ENCODE measurements around the gene FAS.

The FAS gene

DNA sequence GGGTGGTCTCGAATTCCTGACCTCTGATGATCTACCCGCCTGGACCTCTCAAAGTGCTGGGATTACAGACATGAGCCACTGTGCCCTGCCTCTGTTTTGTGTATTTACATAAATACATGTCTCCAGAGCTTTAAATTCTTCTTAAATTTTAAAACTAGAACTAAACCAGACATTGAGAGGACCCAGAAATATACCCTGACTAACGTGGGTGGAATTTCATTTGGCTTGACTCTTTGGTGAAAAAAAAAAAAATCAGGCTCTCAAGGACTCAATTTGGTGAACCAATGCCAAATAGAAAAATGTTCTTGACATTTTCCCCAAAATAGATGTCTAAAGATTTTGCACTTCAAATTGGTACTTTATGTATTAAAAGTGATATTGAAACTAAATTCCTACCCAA is 16.6 kb upstream of the FAS start:
- no peak for DNase-seq

GRCh38 chr10:88974446-88975376 is 15.9 kb upstream of the FAS start:
- peak; percentile 42 for DNase-seq

DNA sequence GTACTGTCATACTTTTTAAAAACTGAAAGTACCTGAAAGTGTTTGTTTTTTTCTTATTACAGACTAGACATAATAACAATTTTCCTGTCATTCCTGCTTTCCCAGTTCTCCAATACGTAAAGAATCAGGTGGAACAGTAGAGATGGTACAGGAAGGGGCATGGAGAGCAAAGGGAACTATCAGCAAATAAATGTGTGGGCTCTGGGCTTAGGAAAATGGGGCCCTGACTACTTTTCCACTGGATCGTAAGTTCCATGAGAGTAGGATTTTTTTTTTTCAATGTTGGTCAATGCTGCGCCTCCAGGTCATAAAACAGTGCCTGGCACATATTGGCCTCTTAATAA is 15.2 kb upstream of the FAS start:
- no peak for DNase-seq

- DNase-seq, result no peak
Measured at GRCh38 chr10:88978463-88978862, 12.1 kb upstream of the FAS start.

DNA sequence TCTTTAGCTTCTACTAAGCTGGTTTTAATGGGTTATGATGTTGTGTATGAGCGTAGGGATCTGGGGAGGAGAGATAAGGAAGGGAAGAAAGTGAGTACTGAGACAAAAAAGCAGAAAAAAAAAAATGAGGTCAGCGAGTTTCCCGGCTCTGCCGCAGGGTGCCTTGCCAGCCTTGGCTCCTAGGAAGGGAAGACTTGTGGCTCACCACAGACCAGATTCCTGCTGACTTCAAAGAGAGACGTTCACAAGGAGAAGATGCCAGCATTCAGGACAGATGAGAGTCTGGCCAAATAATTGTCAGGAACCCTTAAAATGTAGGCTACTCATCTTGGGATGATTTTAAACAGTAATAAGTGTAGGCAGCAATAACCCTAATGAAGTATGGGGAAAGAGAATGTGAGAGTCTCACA is 11.4 kb upstream of the FAS start:
- DNase-seq, result no peak

GRCh38 chr10:88979603-88980002 is 11.0 kb upstream of the FAS start:
- DNase-seq, result no peak

- DNase-seq, result no peak
Measured at GRCh38 chr10:88980247-88980646, 10.4 kb upstream of the FAS start.

GRCh38 chr10:88980800-88981199 is 9.8 kb upstream of the FAS start:
- DNase-seq, result no peak

GRCh38 chr10:88981435-88981834 is 9.2 kb upstream of the FAS start:
- DNase-seq, result no peak

- no peak for DNase-seq
Measured at GRCh38 chr10:88982366-88982765, 8.2 kb upstream of the FAS start.

GRCh38 chr10:88983206-88983605 is 7.4 kb upstream of the FAS start:
- DNase-seq, result peak; percentile 26

DNA sequence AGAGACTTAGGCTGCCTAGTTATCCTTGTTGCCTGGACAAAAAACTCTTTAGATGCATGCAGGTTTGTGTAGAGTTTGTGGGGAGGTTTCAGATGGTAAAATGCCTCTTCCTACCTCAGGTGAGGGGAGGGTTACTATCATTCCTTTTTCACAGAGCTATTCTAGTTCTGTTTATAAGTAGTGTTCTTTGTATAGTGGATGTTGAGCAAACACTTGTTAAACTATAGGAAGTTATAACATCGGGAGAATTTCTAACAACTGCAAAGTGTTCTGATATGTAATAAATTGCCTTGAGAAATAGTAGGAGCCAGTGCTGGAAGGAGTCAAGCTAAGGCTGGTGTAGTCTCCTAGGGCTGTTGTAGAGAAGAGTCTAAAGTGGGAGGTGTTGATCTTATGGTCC is 6.7 kb upstream of the FAS start:
- DNase-seq, result no peak

GRCh38 chr10:88984525-88984924 is 6.1 kb upstream of the FAS start:
- no peak for DNase-seq

- peak; percentile 46 for DNase-seq
Measured at GRCh38 chr10:88986549-88987242, 3.9 kb upstream of the FAS start.

DNA sequence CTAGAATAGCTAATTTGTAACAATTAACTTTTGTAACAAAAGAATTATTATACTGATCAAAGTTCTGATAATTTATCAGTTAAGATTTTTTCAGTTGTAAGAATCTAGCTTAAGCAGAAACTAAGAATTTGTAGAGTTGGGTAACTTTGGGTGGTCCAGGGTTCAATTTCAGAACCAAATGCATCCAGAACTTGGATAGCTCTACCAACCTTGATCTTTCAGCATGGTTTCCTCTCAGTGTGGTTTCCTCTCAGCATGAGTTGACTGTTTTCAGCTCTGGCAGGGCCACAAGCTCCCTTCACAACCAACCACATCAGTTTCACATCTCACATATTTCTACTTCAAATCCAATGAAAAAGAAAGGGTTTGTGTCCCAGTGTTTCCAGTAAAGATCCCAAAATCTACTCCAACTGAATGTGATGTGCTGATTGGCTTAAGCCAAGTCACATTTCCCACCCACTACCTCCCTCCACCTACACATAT is 3.3 kb upstream of the FAS start:
- DNase-seq, result peak; percentile 40

GRCh38 chr10:88987840-88988239 is 2.8 kb upstream of the FAS start:
- no peak for DNase-seq

DNA sequence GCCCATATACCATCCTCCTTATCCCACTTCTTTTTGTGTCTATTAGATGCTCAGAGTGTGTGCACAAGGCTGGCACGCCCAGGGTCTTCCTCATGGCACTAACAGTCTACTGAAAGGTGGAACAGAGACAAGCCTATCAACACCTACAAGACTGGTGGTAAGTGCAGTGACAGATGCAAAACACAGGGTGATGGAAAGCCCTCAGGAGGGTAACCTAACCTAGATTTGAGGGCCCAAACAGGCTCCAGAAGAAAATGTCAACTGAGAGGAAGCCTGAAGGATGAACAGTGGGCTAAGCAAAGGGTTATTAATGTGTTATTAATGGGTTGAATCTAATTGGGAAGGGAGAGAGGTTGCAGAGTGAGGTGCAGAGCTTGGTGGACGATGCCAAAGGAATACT is 1.2 kb upstream of the FAS start:
- DNase-seq, result no peak

- DNase-seq, result peak; percentile 30
Measured at GRCh38 chr10:88989824-88990383, 694 bp upstream of the FAS start.

- peak; percentile 71 for DNase-seq
Measured at GRCh38 chr10:88991161-88991898, 732 bp downstream of the FAS start.

DNA sequence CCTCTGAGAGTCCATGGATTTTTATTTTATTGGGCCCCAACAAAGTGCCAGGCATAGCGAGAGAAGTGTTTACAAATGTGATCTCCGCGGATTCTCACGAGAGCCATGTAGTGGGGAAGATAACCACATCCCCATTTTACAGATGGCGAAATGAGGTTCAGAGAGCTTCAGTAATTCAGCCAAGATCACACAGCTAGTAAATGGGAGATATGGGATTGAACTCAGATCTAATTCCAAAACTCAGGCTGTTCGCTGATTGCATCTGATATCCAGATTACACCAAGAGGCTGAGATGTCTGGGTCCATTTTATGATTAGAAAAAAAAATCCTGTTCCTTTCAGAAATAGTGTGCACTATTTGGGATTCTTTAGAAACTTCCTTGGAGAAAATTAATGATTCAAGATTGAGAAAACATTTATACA is 1.3 kb downstream of the FAS start:
- DNase-seq, result no peak

- DNase-seq, result peak; percentile 57
Measured at GRCh38 chr10:88992921-88993524, 2.4 kb downstream of the FAS start.

GRCh38 chr10:88994019-88994418 is 3.4 kb downstream of the FAS start:
- DNase-seq, result peak; percentile 72
